Smooth muscle cell of the umbilical artery (primary cell): Measurements from ENCODE around the gene DUOXA1. TPM values are rescaled to one million over a fixed set of nuclear protein-coding genes. Genes with fewer than 3 reads are reported as not detected.

ENCODE experiments used
- total RNA-seq: library from RNA; depleted of rRNA; stranded (reverse); fragments of >200 nt; gene quantifications from 2 replicates; pipeline ENCODE4 v1.2.3, GENCODE V29; 2014

Gene DUOXA1
- total RNA-seq, result not detected in 2 replicates

GRCh38 chr15:45129651-45130129 lies at the start of gene DUOXA1, which contains the start of gene DUOX1:
DUOXA1 (minus strand) TSS chr15:45129879; CDS start chr15:45123014, 6,865 bp downstream.
DUOX1 (plus strand) TSS chr15:45129994; CDS start chr15:45131967, 1,973 bp downstream.

GRCh38 chr15:45114076-45114750 lies 15.5 kb downstream of the DUOXA1 start, which contains the start of the genes DUOX2 and DUOXA2:
DUOX2 (minus strand) TSS chr15:45114172; CDS start chr15:45113411, 761 bp downstream.
DUOXA2 (plus strand) TSS chr15:45114326; CDS start chr15:45114606, 280 bp downstream.

Other genes with a start within 250 kb of the DUOXA1 start
- gene TERB2, start 173.2 kb downstream of the DUOXA1 start, total RNA-seq, result not detected in 2 replicates
- 10.7 and 28.3 TPM in 2 replicates for gene SORD, start 106.7 kb downstream of the DUOXA1 start, total RNA-seq
- 0.05 TPM in 1 of 2 replicates, not detected in the other for gene DUOX2, start 15.7 kb downstream of the DUOXA1 start, total RNA-seq
- not detected in 2 replicates for gene DUOXA2, start 15.6 kb downstream of the DUOXA1 start, total RNA-seq
- not detected in 2 replicates for gene DUOX1, start 115 bp upstream of the DUOXA1 start, total RNA-seq
- gene SHF, start 58.1 kb upstream of the DUOXA1 start, total RNA-seq, result 1.5 TPM in 2 replicates
- not detected in 2 replicates for gene SLC28A2, start 122.4 kb upstream of the DUOXA1 start, total RNA-seq
- 0.28 and 0.30 TPM in 2 replicates for gene GATM, start 248.7 kb upstream of the DUOXA1 start, total RNA-seq